ENCODE results near the gene TPCN2. TPM values are rescaled to one million over a fixed set of nuclear protein-coding genes. Genes with fewer than 3 reads are reported as not detected.

The TPCN2 gene
- polyA plus RNA-seq, 3 donors, result 29.3 to 52.8 (median 31.5) TPM

DNA sequence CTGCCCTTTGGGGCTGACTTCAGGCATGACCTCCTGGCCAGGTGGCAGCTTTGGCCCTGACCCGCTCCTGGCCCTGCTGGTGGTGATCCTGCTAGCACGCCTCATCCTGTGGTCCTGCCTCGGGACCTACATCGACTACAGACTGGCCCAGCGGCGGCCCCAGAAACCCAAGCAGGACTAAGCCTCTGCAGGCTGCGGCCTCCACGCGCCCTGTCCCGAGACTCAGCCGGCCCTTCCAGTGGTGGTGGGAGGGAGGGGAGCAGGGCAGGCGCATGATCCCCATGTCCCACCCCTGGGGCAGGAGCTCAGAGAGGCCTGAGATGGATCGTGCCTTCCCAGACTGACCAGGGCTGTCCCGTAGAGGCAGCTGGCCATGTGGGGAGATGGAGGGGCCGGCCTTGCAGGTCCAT lies 109.1 kb downstream of the TPCN2 start:
- Mint-ChIP-seq H3K27ac (no peak overlapping the region), H3K4me1 (no peaks in the 10 kb centered on the region), H3K27me3 (ENCODE audit: low read depth in 3 of 3) (peaks cover 9 to 31% (median 17%) of the 10 kb centered on the region in 3 donors), H3K9me3 (peaks cover 0 to 4% (median under 1%) of the 10 kb centered on the region in 7 donors), H3K4me3 (no peak overlapping the region), H3K36me3 (no peaks in the 10 kb centered on the region)
- H3K79me2 ChIP-seq (ENCODE audit: insufficient read depth, low read length), result no peaks in the 10 kb centered on the region
- H3K27me3 ChIP-seq (ENCODE audit: control insufficient read depth in 2 of 2, insufficient read depth in 2 of 2, low read length in 2 of 2), result peaks cover 0 to 12% of the 10 kb centered on the region in 2 donors
- WGBS (ENCODE audit: insufficient coverage), result 95% methylated on average over 13 of the region's 15 CpGs
- H3K9ac ChIP-seq (ENCODE audit: insufficient read depth, low read length, poor library complexity, severe bottlenecking), result no peak overlapping the region
- no peak overlapping the region for H2AFZ ChIP-seq (ENCODE audit: insufficient read depth, low read depth, low read length, poor library complexity, severe bottlenecking)
- H3K27ac ChIP-seq (ENCODE audit: low read depth in 1 of 2, low read length in 2 of 2), result no peak overlapping the region
- intact Hi-C loops (cut with micrococcal nuclease), result no loop called here
- H3K4me1 ChIP-seq (ENCODE audit: control insufficient read depth in 1 of 2, insufficient read depth in 2 of 2, low read length in 2 of 2), result no peaks in the 10 kb centered on the region
- H3K4me2 ChIP-seq (replicated peaks; ENCODE audit: extremely low read depth, low read length, poor library complexity, severe bottlenecking), result no peak overlapping the region
- DNase-seq, result no peak
- H3K4me3 ChIP-seq (replicated peaks in 1 of 3; ENCODE audit: low read depth in 2 of 3, low read length in 3 of 3), result no peak overlapping the region
- no peaks in the 10 kb centered on the region for H3K9me3 ChIP-seq (replicated peaks in 1 of 2; ENCODE audit: control insufficient read depth in 1 of 2, insufficient read depth in 1 of 2, low read length in 2 of 2)
- no peak for TF ChIP-seq CTCF (IDR thresholded peaks at IDR 0.05)
- no peaks in the 10 kb centered on the region for H3K36me3 ChIP-seq (replicated peaks in 1 of 2; ENCODE audit: control insufficient read depth in 1 of 2, insufficient read depth in 2 of 2, low read length in 2 of 2)
- H4K20me1 ChIP-seq (ENCODE audit: insufficient read depth, low read length), result no peaks in the 10 kb centered on the region

DNA sequence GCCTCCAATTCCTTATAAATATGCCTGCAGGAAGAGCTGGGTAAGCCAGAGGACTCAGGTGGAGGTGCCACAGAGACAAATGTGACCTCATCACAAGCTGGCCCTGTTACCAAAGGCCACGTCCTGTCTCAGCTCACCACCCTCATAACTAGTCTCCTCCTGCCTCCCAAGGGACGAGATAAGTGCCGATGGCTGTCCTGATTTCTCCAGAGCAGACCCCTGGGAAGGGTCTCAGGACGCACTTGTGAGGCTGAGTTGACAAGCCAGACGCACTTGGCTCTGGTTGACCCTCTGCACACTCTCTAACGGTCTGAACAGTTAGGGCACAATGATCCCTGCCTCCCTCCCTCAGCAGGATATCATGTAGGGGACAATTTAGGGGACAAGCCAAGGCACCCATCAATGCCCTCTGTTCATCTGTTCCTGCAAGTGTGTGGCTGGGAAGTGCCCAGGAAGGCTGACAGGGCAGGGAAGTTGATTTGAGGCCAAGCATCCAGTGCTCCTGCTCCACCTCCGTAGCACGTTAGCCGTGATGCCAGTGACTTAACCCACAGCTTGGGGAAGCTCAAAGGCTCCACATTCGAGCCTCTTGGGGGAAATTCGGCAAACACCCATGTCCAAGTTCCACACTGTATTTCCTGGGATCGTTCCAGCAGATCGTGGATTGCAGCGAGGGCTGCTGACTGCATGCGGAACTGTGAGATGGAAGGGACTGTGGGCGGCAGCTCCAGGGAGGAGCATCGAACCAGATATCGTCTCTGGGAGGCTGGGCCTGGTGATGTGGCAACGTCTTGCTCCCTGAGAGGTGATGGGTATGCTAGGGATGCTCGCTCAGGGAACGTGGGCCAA lies 109.8 kb downstream of the TPCN2 start:
- Histone ChIP-seq H3K4me1 (ENCODE audit: control insufficient read depth in 1 of 2, insufficient read depth in 2 of 2, low read length in 2 of 2) (no peaks in the 10 kb centered on the region), H3K9me3 (replicated peaks in 1 of 2; ENCODE audit: control insufficient read depth in 1 of 2, insufficient read depth in 1 of 2, low read length in 2 of 2) (no peaks in the 10 kb centered on the region), H3K4me2 (replicated peaks; ENCODE audit: extremely low read depth, low read length, poor library complexity, severe bottlenecking) (no peak overlapping the region), H3K9ac (ENCODE audit: insufficient read depth, low read length, poor library complexity, severe bottlenecking) (no peak overlapping the region), H4K20me1 (ENCODE audit: insufficient read depth, low read length) (no peaks in the 10 kb centered on the region), H3K36me3 (replicated peaks in 1 of 2; ENCODE audit: control insufficient read depth in 1 of 2, insufficient read depth in 2 of 2, low read length in 2 of 2) (no peaks in the 10 kb centered on the region), H3K27ac (ENCODE audit: low read depth in 1 of 2, low read length in 2 of 2) (no peak overlapping the region), H3K4me3 (replicated peaks in 1 of 3; ENCODE audit: low read depth in 2 of 3, low read length in 3 of 3) (no peak overlapping the region), H2AFZ (ENCODE audit: insufficient read depth, low read depth, low read length, poor library complexity, severe bottlenecking) (no peak overlapping the region), H3K27me3 (ENCODE audit: control insufficient read depth in 2 of 2, insufficient read depth in 2 of 2, low read length in 2 of 2) (peaks cover 0 to 12% of the 10 kb centered on the region in 2 donors), H3K79me2 (ENCODE audit: insufficient read depth, low read length) (no peaks in the 10 kb centered on the region)
- 95% methylated on average over 18 of the region's 21 CpGs for WGBS (ENCODE audit: insufficient coverage)
- peaks cover 0 to 7% (median 3%) of the 10 kb centered on the region in 7 donors for H3K9me3 Mint-ChIP-seq
- intact Hi-C loops (cut with micrococcal nuclease), result no loop called here
- H3K36me3 Mint-ChIP-seq, result no peaks in the 10 kb centered on the region
- H3K27me3 Mint-ChIP-seq (ENCODE audit: low read depth in 3 of 3), result peaks cover 9 to 31% (median 17%) of the 10 kb centered on the region in 3 donors
- no peak overlapping the region for H3K27ac Mint-ChIP-seq
- H3K4me3 Mint-ChIP-seq, result no peak overlapping the region
- no peaks in the 10 kb centered on the region for H3K4me1 Mint-ChIP-seq
- TF ChIP-seq CTCF (IDR thresholded peaks at IDR 0.05), result no peak
- DNase-seq, result no peak
